ENCODE measurements around the gene RAB31.

Gene RAB31

GRCh38 chr18:9753846-9754245 is 45.7 kb downstream of the RAB31 start:
- no peaks in the 10 kb centered on the region for H3K36me3 ChIP-seq (ENCODE audit: control insufficient read depth, insufficient read depth, low read length)
- no peaks in the 10 kb centered on the region for H3K79me2 ChIP-seq
- H3K4me3 ChIP-seq (ENCODE audit: low read depth, low read length), result no peak overlapping the region
- peaks cover 13% of the 10 kb centered on the region for H3K4me1 ChIP-seq
- H3K4me2 ChIP-seq (ENCODE audit: low read length), result no peak overlapping the region
- no peak for TF ChIP-seq CTCF (IDR thresholded peaks at IDR 0.05)
- no peaks in the 10 kb centered on the region for H3K27me3 ChIP-seq (ENCODE audit: control insufficient read depth, insufficient read depth, low read length)
- H3K9ac ChIP-seq, result no peak overlapping the region
- H2AFZ ChIP-seq, result no peak overlapping the region
- H3K9me3 ChIP-seq (ENCODE audit: control insufficient read depth, low read length), result no peaks in the 10 kb centered on the region
- no peak overlapping the region for H3K27ac ChIP-seq

GRCh38 chr18:9755110-9755509 is 47.0 kb downstream of the RAB31 start:
- H3K9me3 ChIP-seq (ENCODE audit: control insufficient read depth, low read length), result no peaks in the 10 kb centered on the region
- H3K4me3 ChIP-seq (ENCODE audit: low read depth, low read length), result no peak overlapping the region
- TF ChIP-seq CTCF (IDR thresholded peaks at IDR 0.05), result no peak
- no peak overlapping the region for H3K4me2 ChIP-seq (ENCODE audit: low read length)
- H3K4me1 ChIP-seq, result peaks cover 5% of the 10 kb centered on the region
- H3K27me3 ChIP-seq (ENCODE audit: control insufficient read depth, insufficient read depth, low read length), result no peaks in the 10 kb centered on the region
- H3K36me3 ChIP-seq (ENCODE audit: control insufficient read depth, insufficient read depth, low read length), result no peaks in the 10 kb centered on the region
- no peak overlapping the region for H3K9ac ChIP-seq
- no peak overlapping the region for H2AFZ ChIP-seq
- H3K79me2 ChIP-seq, result no peaks in the 10 kb centered on the region
- H3K27ac ChIP-seq, result no peak overlapping the region

- TF ChIP-seq CTCF (IDR thresholded peaks at IDR 0.05), result no peak
- no peaks in the 10 kb centered on the region for H3K36me3 ChIP-seq (ENCODE audit: control insufficient read depth, insufficient read depth, low read length)
- no peak overlapping the region for H3K4me3 ChIP-seq (ENCODE audit: low read depth, low read length)
- no peak overlapping the region for H3K9ac ChIP-seq
- no peak overlapping the region for H3K27ac ChIP-seq
- no peaks in the 10 kb centered on the region for H3K79me2 ChIP-seq
- H3K4me1 ChIP-seq, result no peaks in the 10 kb centered on the region
- H3K4me2 ChIP-seq (ENCODE audit: low read length), result no peak overlapping the region
- H3K9me3 ChIP-seq (ENCODE audit: control insufficient read depth, low read length), result no peaks in the 10 kb centered on the region
- no peaks in the 10 kb centered on the region for H3K27me3 ChIP-seq (ENCODE audit: control insufficient read depth, insufficient read depth, low read length)
- no peak overlapping the region for H2AFZ ChIP-seq
Measured at GRCh38 chr18:9755615-9756014, 47.5 kb downstream of the RAB31 start.

- Histone ChIP-seq H3K4me3 (ENCODE audit: low read depth, low read length) (no peak overlapping the region), H3K9ac (no peak overlapping the region), H3K36me3 (ENCODE audit: control insufficient read depth, insufficient read depth, low read length) (no peaks in the 10 kb centered on the region), H3K4me2 (ENCODE audit: low read length) (no peak overlapping the region), H3K4me1 (no peaks in the 10 kb centered on the region), H3K9me3 (ENCODE audit: control insufficient read depth, low read length) (no peaks in the 10 kb centered on the region), H3K79me2 (no peaks in the 10 kb centered on the region), H2AFZ (no peak overlapping the region), H3K27me3 (ENCODE audit: control insufficient read depth, insufficient read depth, low read length) (no peaks in the 10 kb centered on the region), H3K27ac (no peak overlapping the region)
- no peak for TF ChIP-seq CTCF (IDR thresholded peaks at IDR 0.05)
Measured at GRCh38 chr18:9756271-9756932, 48.3 kb downstream of the RAB31 start.

- no peaks in the 10 kb centered on the region for H3K36me3 ChIP-seq (ENCODE audit: control insufficient read depth, insufficient read depth, low read length)
- no peaks in the 10 kb centered on the region for H3K9me3 ChIP-seq (ENCODE audit: control insufficient read depth, low read length)
- no peak overlapping the region for H3K4me2 ChIP-seq (ENCODE audit: low read length)
- H3K79me2 ChIP-seq, result no peaks in the 10 kb centered on the region
- H2AFZ ChIP-seq, result no peak overlapping the region
- H3K27me3 ChIP-seq (ENCODE audit: control insufficient read depth, insufficient read depth, low read length), result no peaks in the 10 kb centered on the region
- H3K27ac ChIP-seq, result no peak overlapping the region
- no peak overlapping the region for H3K4me3 ChIP-seq (ENCODE audit: low read depth, low read length)
- H3K9ac ChIP-seq, result no peak overlapping the region
- TF ChIP-seq CTCF (IDR thresholded peaks at IDR 0.05), result no peak
- no peaks in the 10 kb centered on the region for H3K4me1 ChIP-seq
Measured at GRCh38 chr18:9756933-9757470, 48.9 kb downstream of the RAB31 start.
